MM.1S (cell line): ENCODE data around the gene NCOA1.

Experiments used
- CTCF ChIP-seq: fragments of 300-600 bp; sonication (generic); IDR thresholded peaks from 2 replicates; pipeline ENCODE4 v1.5.1; 2016; ENCODE audit warnings: antibody characterized with exemption, low read length, mixed read lengths
- EZH2 ChIP-seq: fragments of 300-600 bp; sonication (generic); optimal IDR thresholded peaks from 2 replicates; pipeline ENCODE3; 2017; ENCODE audit warnings: low read depth, mild to moderate bottlenecking, antibody characterized with exemption, low read length, mixed read lengths

GRCh38 chr2:24478243-24478642, 12.8 kb upstream of the NCOA1 start:
- TF ChIP-seq CTCF = no peak
- TF ChIP-seq EZH2 = no peak
